Skin of body (tissue), 3 donors: ENCODE data around the gene TRMT11. TPM values are rescaled to one million over a fixed set of nuclear protein-coding genes. Genes with fewer than 3 reads are reported as not detected.
A peak's percentile ranks its signal among the peaks of the same experiment; 100 is the strongest.

Source experiments
- DNase-seq: peaks from one replicate; lab custom pipeline; 2025; lab: John Stamatoyannopoulos, UW
- small RNA-seq: library from RNA; depleted of rRNA; stranded (forward); fragments of <200 nt; gene quantifications from one replicate; pipeline ENCODE3, GENCODE V24; 2014; ENCODE audit warnings: low replicate concordance
- total RNA-seq: library from RNA; depleted of rRNA; stranded (reverse); fragments of >200 nt; gene quantifications from one replicate; pipeline ENCODE4 v1.2.3, GENCODE V29; 2014

The TRMT11 gene
- total RNA-seq, 1 donor from 2014 or later, result 23.9 TPM

DNA sequence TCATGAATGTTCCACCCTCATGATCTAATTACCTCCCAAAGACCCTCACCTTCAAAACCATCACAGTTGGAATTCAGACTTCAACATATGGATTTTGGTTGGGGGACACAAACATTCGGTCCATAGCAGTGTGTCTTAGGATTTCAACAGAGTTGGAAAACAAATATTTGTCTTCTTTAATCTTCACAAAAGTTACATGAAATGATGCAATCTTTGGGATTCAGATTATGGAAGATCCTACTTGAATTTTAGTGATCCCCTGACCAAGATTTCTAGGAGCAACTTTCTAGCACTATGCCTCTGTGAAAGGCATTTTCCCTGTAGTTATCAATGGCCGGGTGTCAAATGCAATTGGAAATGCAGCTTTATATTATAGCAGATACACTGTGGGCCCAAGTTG, 86.5 kb downstream of the TRMT11 start:
- no peak for DNase-seq

DNA sequence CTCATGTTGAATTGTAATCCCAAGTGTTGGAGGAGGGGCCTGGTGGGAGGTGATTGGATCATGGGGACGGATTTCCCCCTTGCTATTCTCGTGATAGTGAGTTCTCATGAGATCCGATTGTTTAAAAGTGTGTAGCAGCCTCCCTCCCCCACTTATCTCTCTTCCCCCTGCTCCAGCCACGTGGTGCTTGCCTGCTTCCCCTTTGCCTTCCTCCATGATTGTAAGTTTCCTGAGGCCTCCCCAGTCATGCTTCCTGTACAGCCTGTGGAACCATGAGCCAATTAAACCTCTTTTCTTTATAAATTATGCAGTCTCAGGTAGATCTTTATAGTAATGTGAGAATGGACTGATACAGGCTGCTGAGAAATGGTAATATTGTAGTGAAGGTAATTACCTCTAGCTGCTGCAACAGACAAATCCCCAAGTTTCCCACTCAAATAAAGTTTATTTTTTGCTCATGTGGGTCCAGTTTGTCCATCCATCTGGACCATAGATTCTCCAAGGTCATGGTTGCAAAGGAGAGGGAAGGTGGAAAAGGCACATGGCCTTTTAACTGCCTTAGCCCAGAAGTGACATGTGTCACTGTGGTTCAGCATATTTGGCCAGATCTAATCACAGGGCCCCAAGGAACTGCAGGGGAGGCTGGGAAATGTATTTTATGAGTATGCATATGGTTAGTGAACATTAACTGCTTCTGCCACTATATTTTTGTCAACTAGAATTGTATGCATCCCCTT, 89.2 kb downstream of the TRMT11 start:
- DNase-seq, result no peak

- peak; percentile 77 for DNase-seq
Measured at GRCh38 chr6:126076992-126077664, 90.8 kb downstream of the TRMT11 start.

GRCh38 chr6:126077810-126078776, 91.8 kb downstream of the TRMT11 start:
- DNase-seq, result peak; percentile 73

- no peak for DNase-seq
Measured at GRCh38 chr6:126083875-126084274, 97.5 kb downstream of the TRMT11 start.

- no peak for DNase-seq
Measured at GRCh38 chr6:126086560-126086959, 100.2 kb downstream of the TRMT11 start.

Small RNA genes lying within 50 kb of the gene (small RNA-seq; reads per million reads assigned to genes)
- not detected for gene RNA5SP216

Other genes with a start within 250 kb of the TRMT11 start
- 2.3 TPM for gene HEY2, start 236.9 kb upstream of the TRMT11 start, total RNA-seq
- gene NCOA7, start 195.6 kb upstream of the TRMT11 start, total RNA-seq, result 30.8 TPM
- gene HINT3, start 29.8 kb upstream of the TRMT11 start, total RNA-seq, result 23.4 TPM